NT2/D1 (cell line): Measurements from ENCODE around the gene CERS2.

ENCODE experiments used
- SUZ12 ChIP-seq: IDR thresholded peaks from 2 replicates; pipeline ENCODE4 v1.6.1; 2011; ENCODE audit not compliant: insufficient read length, insufficient read depth; ENCODE audit errors: extremely low read depth
- YY1 ChIP-seq: IDR thresholded peaks from 2 replicates; pipeline ENCODE4 v1.6.1; 2011; ENCODE audit not compliant: insufficient read length, insufficient read depth

DNA sequence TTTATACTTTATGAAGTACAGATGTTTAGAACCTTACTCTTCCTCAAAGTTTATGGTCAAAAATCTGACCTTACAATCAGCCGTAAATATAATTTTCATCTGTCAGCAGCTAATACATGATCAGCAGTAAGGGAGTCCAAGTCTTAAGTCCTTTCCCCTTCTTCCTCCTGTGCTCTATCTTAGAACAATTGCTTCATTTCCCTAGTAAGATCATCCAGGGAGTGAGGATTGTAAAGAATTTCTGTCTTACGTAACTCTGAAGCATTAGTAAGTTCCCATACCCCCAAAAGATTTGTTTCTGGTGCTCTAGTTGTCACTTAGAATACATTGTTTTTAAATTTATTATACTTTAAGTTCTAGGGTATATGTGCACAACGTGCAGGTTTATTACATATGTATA, 46.3 kb downstream of the CERS2 start:
- TF ChIP-seq SUZ12 (no peak), YY1 (no peak)
